Spinal cord (tissue), 10 donors: ENCODE data around the gene RGS6. TPM values are rescaled to one million over a fixed set of nuclear protein-coding genes. Genes with fewer than 3 reads are reported as not detected.

Experiments
- DNase-seq, 6 donors: peaks; one replicate each; pipeline versions ENCODE4 v3.0.0 to v3.0.0-alpha.2; 2013 to 2015; ENCODE audit warnings: low spot score in 6 of 6, low read depth in 4 of 6
- H3K27ac ChIP-seq: one replicate; pipeline ENCODE4 v1.5.1; 2013; ENCODE audit warnings: low read depth, low read length, control low read depth
- H3K27me3 ChIP-seq: one replicate; pipeline ENCODE4 v1.6.1; 2013; ENCODE audit warnings: low read length; ENCODE audit not compliant: control insufficient read depth, insufficient read depth
- H3K36me3 ChIP-seq: one replicate; pipeline ENCODE4 v1.6.1; 2013; ENCODE audit warnings: low read length; ENCODE audit not compliant: control insufficient read depth, insufficient read depth
- H3K4me1 ChIP-seq: one replicate; pipeline ENCODE4 v1.6.1; 2013; ENCODE audit warnings: low read length; ENCODE audit not compliant: control insufficient read depth, insufficient read depth
- H3K4me3 ChIP-seq: one replicate; pipeline ENCODE4 v1.5.1; 2013; ENCODE audit warnings: low read depth, low read length, control low read depth
- H3K9me3 ChIP-seq: one replicate; pipeline ENCODE4 v1.6.1; 2013; ENCODE audit warnings: low read length; ENCODE audit not compliant: control insufficient read depth, insufficient read depth
- WGBS: methylation state at CpG from one replicate; pipeline ENCODE4 v1.1.5; 2013; ENCODE audit warnings: missing lambda C conversion rate; ENCODE audit not compliant: insufficient coverage; 5-methylcytosine and 5-hydroxymethylcytosine counted together
- polyA plus RNA-seq, 2 donors: library from polyadenylated mRNA; unstranded; fragments of 120-200 nt; gene quantifications; one replicate each; pipeline ENCODE4 v1.2.1, GENCODE V29; 2013; ENCODE audit not compliant: insufficient read length in 2 of 2
- total RNA-seq, 2 donors: library from RNA; depleted of rRNA in 1 of 2; stranded (reverse); fragments of 120-200 nt in 1 of 2; fragments of >200 nt in 1 of 2; gene quantifications; one replicate each; pipeline versions ENCODE4 v1.2.3 to v1.2.4, GENCODE V29; 2013 to 2014
- donor health status: healthy.

Gene RGS6
- total and polyA plus RNA-seq, 4 donors, result 9.1 to 11.5 (median 10.3) TPM

GRCh38 chr14:72183631-72184030 lies 251.4 kb downstream of the RGS6 start:
- Histone ChIP-seq H3K27ac (no peak overlapping the region), H3K4me3 (no peak overlapping the region), H3K27me3 (no peaks in the 10 kb centered on the region), H3K4me1 (no peaks in the 10 kb centered on the region), H3K36me3 (no peaks in the 10 kb centered on the region), H3K9me3 (no peaks in the 10 kb centered on the region)
- no CpG with 5 or more reads among the region's 2 CpGs for WGBS
- peak in 2 of 6 donors; percentile 6 to 21 for DNase-seq

GRCh38 chr14:72186523-72186922 lies 254.3 kb downstream of the RGS6 start:
- DNase-seq, result peak in 2 of 6 donors; percentile 14 to 61
- no peak overlapping the region for H3K4me3 ChIP-seq
- no peak overlapping the region for H3K27ac ChIP-seq
- H3K36me3 ChIP-seq, result no peaks in the 10 kb centered on the region
- no peaks in the 10 kb centered on the region for H3K9me3 ChIP-seq
- WGBS, result 15% methylated on average over 3 of the region's 3 CpGs
- H3K4me1 ChIP-seq, result no peaks in the 10 kb centered on the region
- no peaks in the 10 kb centered on the region for H3K27me3 ChIP-seq

GRCh38 chr14:72196237-72197015 lies 264.2 kb downstream of the RGS6 start:
- H3K27me3 ChIP-seq, result no peaks in the 10 kb centered on the region
- H3K27ac ChIP-seq, result no peak overlapping the region
- DNase-seq, result peak in 1 of 6 donors; percentile 16
- H3K9me3 ChIP-seq, result no peaks in the 10 kb centered on the region
- H3K36me3 ChIP-seq, result no peaks in the 10 kb centered on the region
- 57% methylated on average over 3 of the region's 4 CpGs for WGBS
- no peaks in the 10 kb centered on the region for H3K4me1 ChIP-seq
- no peak overlapping the region for H3K4me3 ChIP-seq

GRCh38 chr14:72201645-72202044 lies 269.4 kb downstream of the RGS6 start:
- no peaks in the 10 kb centered on the region for H3K36me3 ChIP-seq
- H3K9me3 ChIP-seq, result no peaks in the 10 kb centered on the region
- no peaks in the 10 kb centered on the region for H3K27me3 ChIP-seq
- H3K4me3 ChIP-seq, result no peak overlapping the region
- no peaks in the 10 kb centered on the region for H3K4me1 ChIP-seq
- H3K27ac ChIP-seq, result no peak overlapping the region
- no peak for DNase-seq

GRCh38 chr14:72213424-72213823 lies 281.2 kb downstream of the RGS6 start:
- Histone ChIP-seq H3K27me3 (no peaks in the 10 kb centered on the region), H3K36me3 (no peaks in the 10 kb centered on the region), H3K4me1 (no peaks in the 10 kb centered on the region), H3K9me3 (no peaks in the 10 kb centered on the region), H3K27ac (no peak overlapping the region), H3K4me3 (no peak overlapping the region)
- no peak for DNase-seq
- 77% methylated on average over 2 of the region's 4 CpGs for WGBS

- no peaks in the 10 kb centered on the region for H3K9me3 ChIP-seq
- no peaks in the 10 kb centered on the region for H3K27me3 ChIP-seq
- 90% methylated on average over 2 of the region's 2 CpGs for WGBS
- H3K27ac ChIP-seq, result no peak overlapping the region
- H3K4me3 ChIP-seq, result no peak overlapping the region
- DNase-seq, result no peak
- no peaks in the 10 kb centered on the region for H3K36me3 ChIP-seq
- H3K4me1 ChIP-seq, result no peaks in the 10 kb centered on the region
These were observed 282.9 kb downstream of the RGS6 start for GRCh38 chr14:72215080-72215479.

GRCh38 chr14:72217135-72217534 lies 284.9 kb downstream of the RGS6 start:
- Histone ChIP-seq H3K27me3 (no peaks in the 10 kb centered on the region), H3K4me1 (no peaks in the 10 kb centered on the region), H3K36me3 (no peaks in the 10 kb centered on the region), H3K4me3 (no peak overlapping the region), H3K9me3 (no peaks in the 10 kb centered on the region), H3K27ac (no peak overlapping the region)
- WGBS, result 100% methylated on average over 1 of the region's 1 CpG
- peak in 1 of 6 donors; percentile 73 for DNase-seq

GRCh38 chr14:72222046-72222445 lies 289.8 kb downstream of the RGS6 start:
- Histone ChIP-seq H3K36me3 (no peaks in the 10 kb centered on the region), H3K9me3 (no peaks in the 10 kb centered on the region), H3K4me1 (no peaks in the 10 kb centered on the region), H3K27me3 (no peaks in the 10 kb centered on the region), H3K27ac (no peak overlapping the region), H3K4me3 (no peak overlapping the region)
- WGBS, result no CpG with 5 or more reads among the region's 1 CpG
- no peak for DNase-seq

GRCh38 chr14:72236629-72237028 lies 304.4 kb downstream of the RGS6 start:
- no peaks in the 10 kb centered on the region for H3K9me3 ChIP-seq
- no peak for DNase-seq
- H3K4me3 ChIP-seq, result no peak overlapping the region
- H3K27me3 ChIP-seq, result no peaks in the 10 kb centered on the region
- H3K27ac ChIP-seq, result no peak overlapping the region
- no peaks in the 10 kb centered on the region for H3K4me1 ChIP-seq
- WGBS, result 87% methylated on average over 19 of the region's 22 CpGs
- H3K36me3 ChIP-seq, result no peaks in the 10 kb centered on the region
